OCI-LY7 (cell line): ENCODE results near the gene MPC2. TPM values are rescaled to one million over a fixed set of nuclear protein-coding genes. Genes with fewer than 3 reads are reported as not detected.

Experiments
- BruUV-seq: library from RNA; stranded (reverse); fragments of 400-500 nt; replicated peaks from 2 replicates; lab custom pipeline; 2021; lab: Mats Ljungman, UMichigan
- CTCF ChIA-PET: fragments of 300-600 bp; sonication (Branson Sonifier 250); formaldehyde crosslinking; loops from one replicate; lab custom pipeline; 2022; ENCODE audit warnings: antibody characterized with exemption; ENCODE audit not compliant: unreplicated experiment; lab: Charles Lee
- POLR2A ChIA-PET: fragments of 300-600 bp; sonication (Branson Sonifier 250); formaldehyde crosslinking; loops from one replicate; lab custom pipeline; 2022; ENCODE audit warnings: antibody characterized with exemption; lab: Charles Lee
- DNase-seq: peaks from one replicate; pipeline ENCODE4 v3.0.0-alpha.2; 2015; ENCODE audit warnings: low spot score
- H2AFZ ChIP-seq: fragments of 200-600 bp; sonication (generic), shearing (Covaris generic); 2 replicates; pipeline ENCODE4 v1.6.1; 2014; ENCODE audit warnings: mild to moderate bottlenecking, antibody characterized with exemption, low read length, moderate library complexity
- H3K27ac ChIP-seq: fragments of 200-600 bp; sonication (generic); 2 replicates; pipeline ENCODE4 v1.5.1; 2014; ENCODE audit warnings: mixed run types, low read depth, mild to moderate bottlenecking, moderate library complexity, low read length, inconsistent platforms; ENCODE audit not compliant: poor library complexity, severe bottlenecking
- H3K36me3 ChIP-seq: fragments of 200-600 bp; sonication (generic); 2 replicates; pipeline ENCODE4 v1.6.1; 2014; ENCODE audit warnings: mild to moderate bottlenecking, antibody characterized with exemption, low read length, moderate library complexity, mixed read lengths; ENCODE audit not compliant: insufficient read depth
- H3K4me1 ChIP-seq: fragments of 200-600 bp; sonication (generic); 2 replicates; pipeline ENCODE4 v1.5.1; 2014; ENCODE audit warnings: mild to moderate bottlenecking, low read length; ENCODE audit not compliant: insufficient read depth, poor library complexity, severe bottlenecking
- H3K4me2 ChIP-seq: fragments of 200-600 bp; sonication (generic); 2 replicates; pipeline ENCODE4 v1.6.1; 2014; ENCODE audit warnings: mild to moderate bottlenecking, low read length
- H3K4me3 ChIP-seq: fragments of 200-600 bp; sonication (generic); 2 replicates; pipeline ENCODE4 v1.5.1; 2014; ENCODE audit warnings: mild to moderate bottlenecking, low read depth, low read length; ENCODE audit not compliant: poor library complexity, severe bottlenecking
- H3K79me2 ChIP-seq: fragments of 200-600 bp; sonication (generic); 2 replicates; pipeline ENCODE4 v1.6.1; 2016; ENCODE audit warnings: low read depth, mild to moderate bottlenecking, low read length, moderate library complexity, mixed read lengths; ENCODE audit not compliant: insufficient read depth
- H3K9me2 ChIP-seq: fragments of 200-600 bp; sonication (generic); 2 replicates; pipeline ENCODE4 v1.6.1; 2016; ENCODE audit warnings: mild to moderate bottlenecking, low read length, mixed read lengths; ENCODE audit not compliant: insufficient read depth
- H3K9me3 ChIP-seq: fragments of 200-600 bp; sonication (generic); 2 replicates; pipeline ENCODE4 v1.6.1; 2014; ENCODE audit warnings: mild to moderate bottlenecking, mixed run types, low read length, mixed read lengths
- H4K20me1 ChIP-seq: fragments of 200-600 bp; sonication (generic); 2 replicates; pipeline ENCODE4 v1.6.1; 2014; ENCODE audit warnings: mild to moderate bottlenecking, antibody characterized with exemption, low read length, moderate library complexity, mixed read lengths; ENCODE audit not compliant: insufficient read depth
- CTCF ChIP-seq: fragments of 200-600 bp; sonication (generic); conservative IDR thresholded peaks from 2 replicates; pipeline ENCODE4 v1.5.1; 2014; ENCODE audit warnings: mild to moderate bottlenecking, antibody characterized with exemption, low read length, moderate library complexity, mixed read lengths
- EZH2phosphoT487 ChIP-seq: fragments of 200-600 bp; sonication (generic); IDR thresholded peaks from 2 replicates; pipeline ENCODE4 v1.6.1; 2018; ENCODE audit warnings: low read depth, borderline replicate concordance, mild to moderate bottlenecking, mixed run types, antibody characterized with exemption, low read length, moderate library complexity, mixed read lengths
- intact Hi-C: fragments of 100-400 bp; cut with micrococcal nuclease; formaldehyde crosslinking; loops from one replicate; pipeline ENCODE4 v1.10.0; 2022; ENCODE audit not compliant: unreplicated experiment
- total RNA-seq, 2 experiments: library from RNA; depleted of rRNA in 1 of 2; stranded (reverse); fragments of >200 nt in 1 of 2; shearing (Covaris generic) in 1 of 2; gene quantifications; 2 replicates each; pipeline ENCODE4 v1.2.3, GENCODE V29; 2014 to 2022

The MPC2 gene
- total RNA-seq, 2 experiments from 2014 or later, result 19.4 to 56.4 TPM

DNA sequence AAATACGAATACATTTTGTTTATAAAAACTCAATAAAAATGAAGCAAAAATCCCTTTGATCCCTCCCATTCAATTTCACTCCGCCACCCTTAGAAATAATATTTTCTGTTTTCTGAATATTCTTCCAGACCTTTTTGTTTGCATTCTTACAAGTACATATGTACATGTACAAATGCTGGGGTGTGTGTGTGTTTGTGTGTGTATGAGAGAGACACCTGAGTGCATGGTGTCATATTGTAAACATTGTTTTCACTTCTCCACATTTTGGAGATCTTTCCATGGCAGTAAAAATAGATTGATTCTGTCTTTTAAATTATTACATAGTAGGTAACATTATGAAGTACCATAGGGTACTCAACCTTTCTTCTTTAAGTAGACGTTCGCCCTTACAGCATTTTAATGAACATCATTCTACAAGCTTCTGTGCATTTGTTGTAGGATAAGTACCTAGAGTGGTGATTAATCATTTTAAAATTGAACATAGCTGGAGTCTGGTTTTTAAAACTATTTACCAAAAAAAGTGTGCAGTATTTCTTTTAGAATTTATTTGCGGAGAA, 1.3 kb upstream of the MPC2 start:
- intact Hi-C loops, result loop anchor here (5.0 kb wide), 3 partner anchors 289 to 716 kb away; partner anchors contain the start of genes POU2F1 and SFT2D2
- peaks cover 80% of the 10 kb centered on the region for H3K79me2 ChIP-seq
- no peaks in the 10 kb centered on the region for H3K9me3 ChIP-seq
- peaks cover 22% of the 10 kb centered on the region for H3K4me1 ChIP-seq
- POLR2A ChIA-PET, result interaction anchor here (0.8 to 1.1 kb wide), 3 partner anchors 11 to 322 kb away, joined by 3 to 4 read pairs (median 4); no protein-coding TSS in a partner anchor
- H3K4me3 ChIP-seq, result peak overlapping the region; percentile 90
- peaks cover 4% of the 10 kb centered on the region; the same call in 1 of the 2 replicates for H3K36me3 ChIP-seq
- CTCF ChIA-PET, result no interaction called here
- TF ChIP-seq CTCF (no peak), EZH2phosphoT487 (no peak)
- BruUV-seq, result TSS peak; percentile 67
- H4K20me1 ChIP-seq, result peaks cover 8% of the 10 kb centered on the region; the same call in 1 of the 2 replicates
- H3K27ac ChIP-seq, result peak overlapping the region; percentile 89
- H2AFZ ChIP-seq, result no peak overlapping the region
- H3K4me2 ChIP-seq, result peak overlapping the region; percentile 97
- no peaks in the 10 kb centered on the region for H3K9me2 ChIP-seq
- no peak for DNase-seq

- Histone ChIP-seq H3K9me2 (no peaks in the 10 kb centered on the region), H3K9me3 (no peaks in the 10 kb centered on the region), H3K4me3 (peak overlapping the region; percentile 90), H3K36me3 (0 out of 2 replicates have a peak, but pooled peaks cover 2% of the 10 kb centered on the region), H3K79me2 (peaks cover 81% of the 10 kb centered on the region), H2AFZ (peak overlapping the region; percentile 43; the same call in 1 of the 2 replicates), H3K27ac (peak overlapping the region; percentile 89), H3K4me2 (peak overlapping the region; percentile 97), H3K4me1 (peaks cover 22% of the 10 kb centered on the region), H4K20me1 (peaks cover 8% of the 10 kb centered on the region; the same call in 1 of the 2 replicates)
- TF ChIP-seq EZH2phosphoT487 (no peak), CTCF (no peak)
- no TSS peak for BruUV-seq
- intact Hi-C loops, result loop anchor here (2.0 to 5.0 kb wide), 5 partner anchors 223 to 715 kb away; partner anchors contain the start of genes POU2F1, SFT2D2 and TIPRL
- ChIA-PET POLR2A (interaction anchor here (0.7 to 1.2 kb wide), 6 partner anchors 78 to 717 kb away, joined by 3 to 7 read pairs (median 3); partner anchors contain the start of gene POU2F1), CTCF (no interaction called here)
- no peak for DNase-seq
Measured at GRCh38 chr1:167937709-167938010, 788 bp upstream of the MPC2 start.
